ENCODE data around the gene HDAC7.

The HDAC7 gene

DNA sequence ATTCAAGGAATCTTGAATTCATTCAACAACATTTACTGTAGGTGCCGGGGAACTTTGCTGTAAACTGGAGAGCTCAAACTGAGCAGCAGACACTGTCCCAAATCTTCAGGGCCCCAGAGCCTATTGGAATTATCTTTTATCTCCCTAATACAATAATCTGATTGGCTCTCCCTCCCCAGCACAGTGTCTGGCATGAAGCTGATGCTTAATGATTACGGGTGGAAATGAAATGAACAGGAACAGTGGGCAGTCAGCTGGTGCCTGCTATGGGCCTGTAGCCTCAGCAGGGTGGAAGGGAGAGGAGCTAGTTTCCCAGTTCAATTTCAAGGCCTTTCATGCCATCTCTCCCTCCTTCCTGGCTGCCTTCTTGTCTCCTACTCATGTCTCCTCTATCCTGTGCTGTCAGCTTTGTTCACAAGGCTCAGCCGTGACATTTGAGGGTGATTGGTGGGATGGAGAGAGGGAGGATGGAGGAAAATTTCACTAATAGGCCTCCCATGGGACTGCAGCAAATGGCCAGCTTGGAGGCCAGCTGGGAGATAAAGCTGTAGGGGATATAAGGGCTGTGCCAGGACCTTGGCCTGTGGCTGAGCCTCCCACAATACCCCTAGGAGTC lies 56.7 kb downstream of the HDAC7 start:
- no peak for DNase-seq (ENCODE audit: low spot score)

DNA sequence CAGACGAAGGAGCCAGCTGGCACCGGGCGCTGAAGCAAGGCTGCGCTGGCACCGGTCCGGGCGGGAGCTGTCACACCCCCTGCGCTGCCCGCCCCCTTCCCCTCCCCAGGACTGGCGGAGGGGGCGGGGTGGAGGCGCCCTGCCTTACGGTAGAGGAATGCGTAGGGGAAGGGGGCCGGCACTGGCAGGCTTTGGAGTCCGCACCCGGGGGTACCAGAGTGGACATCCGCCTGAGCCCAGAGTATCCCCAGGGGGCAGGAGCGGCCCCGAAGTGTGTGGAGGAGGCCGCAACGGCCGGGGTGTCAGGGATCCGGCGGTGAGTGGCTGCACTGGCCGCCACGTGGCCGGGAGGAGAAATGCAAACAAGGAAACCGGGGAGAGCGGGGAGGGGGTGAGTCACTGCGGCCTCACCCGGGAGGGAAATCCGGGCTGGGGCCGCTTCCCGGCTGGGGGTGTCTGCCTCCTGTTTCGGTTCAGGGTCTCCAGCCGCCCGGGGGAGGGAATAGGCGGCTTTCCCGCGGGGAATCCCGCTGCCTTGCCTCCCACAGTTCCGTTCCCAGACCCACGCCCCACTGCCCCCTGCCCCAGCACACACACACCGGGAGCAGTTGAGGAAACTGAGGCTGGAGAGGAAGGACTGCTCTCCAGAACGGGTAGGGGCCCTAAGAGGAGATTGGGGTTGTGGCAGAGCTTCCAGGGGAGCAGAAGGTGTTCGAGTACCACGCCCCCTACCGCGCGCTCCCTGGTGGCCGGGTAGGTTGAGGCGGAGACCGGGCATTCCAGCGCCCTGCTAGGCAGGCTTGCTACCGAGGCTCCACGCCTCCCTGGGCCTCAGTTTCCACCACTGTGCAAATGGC lies 60.6 kb downstream of the HDAC7 start, which contains the start of gene RAPGEF3:
Gene RAPGEF3 (minus strand): TSS at position 47 of the 857 bp plus-strand sequence. CDS start 324 bp downstream, outside the sequence.
- DNase-seq (ENCODE audit: low spot score), result peak; percentile 91

DNA sequence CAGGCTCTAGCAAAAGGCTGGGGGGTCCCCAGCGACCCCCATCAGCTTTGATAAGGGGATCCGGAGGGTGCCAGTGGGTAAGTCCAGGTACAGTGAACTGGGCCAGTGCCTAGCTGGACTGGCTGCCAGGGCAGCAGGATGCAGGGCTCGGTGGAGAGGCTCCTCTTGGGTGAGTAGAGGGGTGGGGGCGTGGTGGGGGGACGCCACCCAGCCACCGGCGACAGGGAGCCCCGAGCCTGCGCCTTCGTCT lies 61.2 kb downstream of the HDAC7 start:
- DNase-seq (ENCODE audit: low spot score), result no peak

DNA sequence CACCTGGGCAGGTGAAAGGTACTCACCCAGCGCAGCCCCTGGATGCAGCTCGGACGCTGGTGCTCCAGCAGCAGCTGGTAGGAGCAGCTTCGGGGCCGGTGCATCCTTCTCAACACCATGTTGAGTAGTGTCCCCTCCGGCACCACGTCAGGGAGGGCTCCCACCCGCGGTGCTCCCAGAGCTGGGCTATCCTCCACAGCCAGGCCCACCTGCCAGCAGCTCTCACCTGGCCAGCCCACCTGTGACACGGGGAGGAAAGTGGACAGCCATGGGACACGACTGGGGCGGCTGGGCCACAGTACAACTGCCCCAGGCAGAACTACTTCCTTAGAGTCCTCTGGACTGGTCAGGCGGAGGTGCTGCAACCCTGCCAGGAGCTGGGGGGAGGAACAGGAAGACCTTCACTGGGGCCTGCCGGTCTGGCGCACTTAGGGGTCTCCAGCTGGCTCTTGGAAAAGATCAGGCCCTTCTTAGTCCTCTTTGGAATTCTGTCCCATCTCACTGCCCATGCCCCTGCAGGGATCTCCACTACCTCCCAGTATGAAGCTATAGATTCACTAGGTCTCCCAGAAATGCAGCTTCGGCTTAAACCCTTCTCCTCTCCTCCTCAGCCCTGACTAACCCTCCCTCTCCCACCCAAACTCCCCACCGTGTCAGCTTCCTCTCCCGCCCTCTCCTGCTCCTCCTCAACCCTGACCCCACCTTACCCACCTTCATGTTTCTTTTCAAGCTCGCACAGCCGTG lies 61.7 kb downstream of the HDAC7 start:
- DNase-seq (ENCODE audit: low spot score), result no peak

DNA sequence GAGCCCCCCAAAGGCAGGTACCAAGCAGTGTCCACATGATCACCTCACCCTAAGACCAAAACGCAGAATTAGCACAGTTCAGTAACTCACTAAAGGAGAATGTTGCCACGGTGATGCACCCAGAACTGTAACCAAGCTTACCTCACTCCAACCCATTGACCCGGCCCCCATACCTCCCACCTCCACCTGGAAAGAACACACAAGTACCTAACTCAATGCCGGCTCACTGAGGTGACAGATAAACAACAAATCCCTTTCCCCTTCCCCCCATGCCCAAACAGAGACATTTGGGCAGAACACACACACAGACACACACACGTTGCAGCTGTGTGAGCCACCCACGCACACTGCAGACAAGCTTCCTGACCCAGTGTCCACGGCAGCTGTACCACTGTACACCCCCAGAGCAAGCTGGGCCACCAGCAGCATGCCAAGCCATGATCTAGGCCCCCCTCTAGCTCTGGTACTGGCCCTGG lies 62.3 kb downstream of the HDAC7 start:
- DNase-seq (ENCODE audit: low spot score), result no peak

DNA sequence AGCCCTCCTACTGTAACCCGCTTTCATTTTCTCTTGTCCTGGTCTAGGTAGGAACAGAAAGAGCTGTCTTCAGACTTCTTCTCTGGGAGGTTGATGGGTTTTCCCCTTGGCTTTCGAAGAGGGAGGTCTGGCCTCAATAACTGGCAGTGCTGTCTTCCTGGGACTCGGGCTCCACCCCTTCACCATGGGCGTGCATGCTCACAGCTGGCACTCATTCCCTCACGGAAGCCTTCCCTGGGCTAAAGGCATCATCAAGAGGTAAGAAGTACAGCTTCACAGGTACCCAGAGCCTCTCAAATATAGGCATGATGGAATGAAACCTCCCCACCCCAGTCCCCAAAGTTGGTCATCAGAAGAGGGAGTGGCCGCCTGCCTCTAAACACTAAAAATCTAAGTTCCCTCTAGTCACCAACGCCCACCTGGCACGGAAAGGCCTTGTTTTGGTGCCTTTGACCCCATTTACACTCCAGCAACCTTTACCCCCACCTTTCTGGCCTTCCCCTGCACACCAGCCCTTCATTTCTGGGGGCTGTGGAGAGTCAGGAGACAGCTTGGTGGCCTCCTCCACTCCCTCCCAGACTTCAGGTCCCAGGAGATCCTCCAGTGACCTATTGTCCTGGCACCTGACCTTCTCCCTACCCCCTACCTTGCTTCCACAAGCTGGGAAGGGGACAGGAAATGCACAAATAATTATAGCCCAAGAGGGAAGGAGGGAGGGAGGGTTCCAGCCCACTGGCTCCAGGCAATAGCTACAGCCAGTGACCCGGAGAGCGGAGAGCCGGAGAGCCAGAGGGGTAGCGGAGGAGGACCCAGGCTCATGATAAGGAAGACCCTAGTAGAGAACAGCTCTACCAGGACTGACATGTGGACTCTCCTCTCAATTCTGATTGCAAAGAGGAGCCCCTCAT lies 63.8 kb downstream of the HDAC7 start:
- DNase-seq (ENCODE audit: low spot score), result no peak

DNA sequence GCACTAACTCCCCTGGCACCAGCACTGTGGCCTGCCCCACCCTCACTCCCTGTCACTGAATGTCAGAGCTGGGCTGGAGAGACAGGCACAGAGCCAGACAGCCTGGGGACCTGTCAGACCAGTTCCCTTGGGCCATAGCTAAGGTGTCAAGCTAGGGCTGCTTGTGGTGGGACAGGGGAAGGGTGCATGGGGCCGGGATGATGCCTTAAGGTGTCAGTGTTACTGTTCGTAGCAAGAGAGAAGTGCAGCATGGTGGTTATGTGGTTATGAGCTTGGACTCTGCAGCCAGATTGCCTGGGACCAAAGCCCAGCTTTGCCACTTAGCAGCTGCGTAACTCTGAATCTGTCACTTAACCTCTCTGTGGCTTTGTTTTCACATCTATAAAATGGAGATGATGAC lies 64.8 kb downstream of the HDAC7 start:
- no peak for DNase-seq (ENCODE audit: low spot score)

DNA sequence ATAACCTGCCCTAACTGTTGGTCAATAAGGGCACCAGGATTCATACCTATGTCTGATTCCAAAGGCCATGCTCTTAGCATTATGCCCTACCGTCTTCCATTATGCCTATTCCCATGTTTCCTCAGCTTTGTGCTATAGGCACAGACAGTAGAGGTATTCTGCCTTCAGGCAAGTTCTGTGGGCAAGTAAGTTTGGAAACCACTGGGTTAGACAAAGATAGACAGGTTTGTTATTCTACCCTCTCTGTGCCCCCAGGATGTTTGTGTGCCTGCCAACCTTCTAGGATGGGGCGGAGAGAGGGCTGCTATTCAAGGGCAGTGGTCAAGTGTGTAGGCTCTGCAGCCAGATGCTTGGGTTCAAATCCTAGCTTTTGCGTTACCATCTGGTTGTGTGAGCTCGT lies 65.6 kb downstream of the HDAC7 start:
- no peak for DNase-seq (ENCODE audit: low spot score)

DNA sequence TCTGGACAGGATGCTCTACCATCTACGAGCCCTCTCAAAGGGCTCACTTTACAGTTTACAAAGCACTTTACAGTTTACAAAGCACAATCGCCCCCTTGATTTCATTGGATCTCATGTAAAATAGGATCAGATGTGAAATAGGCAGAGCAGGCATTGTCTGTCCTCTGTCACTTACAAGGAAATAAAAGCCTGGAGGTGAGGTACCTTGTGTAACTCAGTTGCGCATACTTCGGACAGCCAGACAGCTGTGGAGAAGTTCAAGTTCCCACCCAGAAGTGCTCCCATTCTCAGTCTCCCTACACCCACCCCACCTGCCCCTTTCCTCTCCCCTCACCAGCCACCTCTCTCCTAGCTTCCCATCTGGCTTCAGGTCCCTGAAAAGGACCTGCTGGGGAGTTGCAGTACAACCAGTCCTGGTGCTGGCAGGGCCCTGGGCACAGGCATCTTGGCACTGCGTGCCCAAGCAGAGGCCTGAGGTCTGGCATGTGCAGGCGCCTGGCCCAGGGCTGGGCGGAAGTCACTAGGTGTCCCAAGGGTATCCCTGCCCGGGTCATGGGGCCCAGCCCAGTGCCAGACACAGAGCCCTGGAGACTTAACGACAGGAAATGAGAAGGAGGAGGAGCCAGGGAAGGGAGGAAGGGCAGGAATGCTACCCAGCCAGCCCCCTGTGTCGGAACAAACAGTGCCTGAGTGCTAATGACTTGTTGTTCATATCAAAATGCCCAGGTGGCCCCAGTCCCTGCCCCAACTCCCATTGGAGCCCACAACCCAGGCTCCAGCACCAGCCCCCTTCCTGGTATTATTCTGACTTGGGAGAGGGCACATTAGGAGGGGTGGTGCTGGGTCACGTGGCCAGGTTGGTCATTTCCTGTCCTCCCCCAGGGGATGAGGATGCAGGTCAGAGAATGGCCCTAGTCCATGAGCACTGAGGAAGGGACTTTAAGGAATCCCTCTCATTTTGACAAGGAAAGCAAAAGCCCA lies 66.4 kb downstream of the HDAC7 start:
- no peak for DNase-seq (ENCODE audit: low spot score)

DNA sequence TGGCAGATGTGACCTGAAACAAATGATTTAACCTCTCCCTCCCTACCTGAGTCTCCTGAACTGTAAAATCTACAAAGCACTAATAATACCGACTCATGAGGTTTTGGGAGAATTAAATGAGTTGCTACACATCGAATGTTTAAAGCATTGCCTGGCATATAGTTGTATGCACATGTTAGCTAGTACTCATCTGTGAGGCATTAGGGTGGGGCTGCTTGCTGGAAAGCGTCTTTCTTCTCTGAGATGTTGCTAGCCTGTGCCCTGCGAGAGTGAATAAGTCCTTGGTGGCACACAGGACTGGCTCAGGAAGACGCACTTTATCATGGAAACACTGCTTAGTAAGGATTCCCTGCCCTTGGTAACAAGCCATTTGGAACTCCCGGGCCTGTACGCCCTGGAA lies 67.2 kb downstream of the HDAC7 start:
- no peak for DNase-seq (ENCODE audit: low spot score)

DNA sequence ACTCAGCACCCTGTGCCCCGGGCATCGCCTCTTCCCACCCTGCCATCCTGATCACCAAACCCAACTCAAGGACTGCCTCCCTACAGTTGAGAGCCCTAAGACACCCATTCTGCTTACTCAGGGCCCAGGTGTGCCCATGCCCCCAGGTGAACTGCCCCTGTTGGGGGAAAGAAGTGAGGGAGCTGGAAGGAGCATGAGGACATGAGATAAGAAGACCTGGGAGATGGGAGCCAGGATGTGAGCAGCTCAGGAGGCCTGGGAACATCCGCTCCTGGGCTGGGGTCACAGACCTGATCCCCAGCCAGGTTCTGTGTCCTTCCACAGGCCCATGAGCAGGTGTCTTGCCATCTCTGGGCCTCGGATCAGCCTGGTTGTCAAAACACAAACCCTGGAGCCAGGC lies 67.6 kb downstream of the HDAC7 start:
- no peak for DNase-seq (ENCODE audit: low spot score)

DNA sequence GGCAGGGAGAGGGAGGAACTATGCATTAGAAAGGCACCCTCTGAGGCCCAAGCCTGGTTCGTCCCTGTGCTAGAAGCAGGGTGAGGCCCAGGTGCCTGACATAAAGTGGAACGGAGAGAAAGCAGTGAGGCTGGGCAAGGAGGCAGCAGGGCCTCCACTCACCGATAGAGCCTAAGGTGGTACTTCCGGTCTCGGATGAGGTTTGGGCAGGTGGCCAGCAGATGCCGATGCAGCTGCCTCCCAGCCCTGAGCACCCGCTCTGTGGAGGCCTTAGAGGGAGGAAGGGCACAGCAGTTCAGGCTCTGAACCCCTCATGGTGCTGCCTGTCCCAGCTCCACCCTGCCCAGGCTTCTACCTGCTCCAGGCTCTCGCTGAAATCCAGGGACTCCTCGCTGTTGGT lies 68.1 kb downstream of the HDAC7 start:
- DNase-seq (ENCODE audit: low spot score), result no peak

DNA sequence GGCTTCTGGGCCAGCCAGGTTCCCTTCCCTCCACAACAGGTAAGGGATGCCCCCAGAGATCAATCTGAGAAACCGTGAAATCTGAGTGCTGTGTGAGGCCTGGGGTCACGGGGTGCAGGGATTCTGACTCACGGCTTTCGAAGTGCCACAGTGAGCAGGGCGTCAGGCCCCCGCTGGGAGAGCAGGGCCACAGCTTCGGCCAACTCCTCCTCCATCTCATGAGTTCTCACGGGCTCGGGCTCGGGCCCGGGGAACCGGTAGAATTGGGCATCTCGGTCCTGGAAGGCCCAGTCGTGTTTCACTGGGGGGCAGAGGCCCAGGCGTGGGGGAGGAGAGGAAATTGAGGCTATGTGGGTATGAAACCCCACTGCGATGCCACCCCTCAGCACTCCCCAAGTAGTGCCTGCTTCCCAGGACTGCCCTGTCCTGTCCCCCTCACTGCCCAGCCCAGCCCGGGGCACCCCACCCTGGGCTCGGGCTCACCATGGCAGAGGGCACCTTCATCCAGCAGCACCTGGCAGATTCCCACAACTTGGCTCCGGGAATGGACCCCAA lies 68.7 kb downstream of the HDAC7 start:
- no peak for DNase-seq (ENCODE audit: low spot score)

DNA sequence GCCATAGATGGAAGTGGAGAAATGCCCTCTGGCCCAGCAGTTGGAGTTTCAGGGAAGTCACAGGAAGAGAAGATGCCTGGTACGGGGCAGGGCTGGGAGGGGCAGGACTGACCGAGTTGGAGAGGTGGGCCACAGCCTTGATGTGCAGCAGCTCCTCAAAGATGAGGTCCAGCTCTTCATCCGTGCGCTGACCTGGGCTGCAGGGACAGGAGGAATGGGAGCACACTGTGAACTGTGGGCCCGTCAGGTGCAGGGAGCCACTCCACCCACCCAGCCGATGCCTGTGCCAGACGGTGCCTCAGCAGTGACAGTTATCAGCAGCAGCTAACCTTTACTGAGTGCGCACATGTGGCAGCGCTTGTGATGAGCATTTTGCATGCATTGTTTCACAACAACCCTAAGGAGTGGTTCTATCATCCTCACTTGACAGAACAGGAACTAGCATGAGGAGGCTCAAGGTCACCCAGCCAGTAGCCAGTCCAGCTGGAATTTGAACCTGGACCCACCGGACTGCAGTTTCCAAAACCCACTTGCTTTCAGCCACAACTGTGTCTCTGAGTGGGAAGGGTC lies 69.4 kb downstream of the HDAC7 start:
- DNase-seq (ENCODE audit: low spot score), result no peak

DNA sequence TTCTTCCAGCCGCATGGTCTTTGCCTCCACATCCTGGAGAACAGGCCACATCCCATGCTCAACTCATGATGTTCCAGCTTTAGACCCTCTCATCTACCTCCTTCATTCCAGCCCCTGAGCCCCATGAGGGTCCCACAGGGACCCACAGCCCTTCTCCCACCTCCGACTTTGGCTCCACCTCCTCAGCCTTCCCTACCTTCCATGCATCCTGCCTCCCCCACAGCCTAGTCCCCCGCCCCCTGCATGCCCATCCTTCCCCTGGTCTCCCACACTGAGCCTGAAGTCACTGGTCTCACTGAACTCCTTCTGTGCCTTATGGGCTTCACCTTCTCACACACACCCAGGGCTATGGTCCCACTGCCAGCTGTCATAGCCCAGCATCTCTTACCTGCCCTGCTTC lies 70.8 kb downstream of the HDAC7 start:
- DNase-seq (ENCODE audit: low spot score), result no peak

DNA sequence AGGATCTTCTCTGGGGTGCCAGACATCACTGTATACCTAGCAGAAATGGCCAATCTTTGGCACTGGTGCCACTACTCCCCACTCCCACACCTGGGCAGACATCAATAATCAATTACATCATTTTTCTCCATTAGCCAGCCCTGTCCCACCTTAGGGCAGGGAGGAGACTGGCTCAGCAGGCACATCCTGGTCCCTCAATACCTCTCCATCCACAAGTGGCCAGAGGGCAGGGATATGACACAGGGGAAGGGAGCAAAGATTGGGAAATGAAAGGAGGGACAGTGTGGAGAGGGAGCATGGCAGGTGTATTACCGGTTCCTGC lies 71.2 kb downstream of the HDAC7 start:
- no peak for DNase-seq (ENCODE audit: low spot score)

DNA sequence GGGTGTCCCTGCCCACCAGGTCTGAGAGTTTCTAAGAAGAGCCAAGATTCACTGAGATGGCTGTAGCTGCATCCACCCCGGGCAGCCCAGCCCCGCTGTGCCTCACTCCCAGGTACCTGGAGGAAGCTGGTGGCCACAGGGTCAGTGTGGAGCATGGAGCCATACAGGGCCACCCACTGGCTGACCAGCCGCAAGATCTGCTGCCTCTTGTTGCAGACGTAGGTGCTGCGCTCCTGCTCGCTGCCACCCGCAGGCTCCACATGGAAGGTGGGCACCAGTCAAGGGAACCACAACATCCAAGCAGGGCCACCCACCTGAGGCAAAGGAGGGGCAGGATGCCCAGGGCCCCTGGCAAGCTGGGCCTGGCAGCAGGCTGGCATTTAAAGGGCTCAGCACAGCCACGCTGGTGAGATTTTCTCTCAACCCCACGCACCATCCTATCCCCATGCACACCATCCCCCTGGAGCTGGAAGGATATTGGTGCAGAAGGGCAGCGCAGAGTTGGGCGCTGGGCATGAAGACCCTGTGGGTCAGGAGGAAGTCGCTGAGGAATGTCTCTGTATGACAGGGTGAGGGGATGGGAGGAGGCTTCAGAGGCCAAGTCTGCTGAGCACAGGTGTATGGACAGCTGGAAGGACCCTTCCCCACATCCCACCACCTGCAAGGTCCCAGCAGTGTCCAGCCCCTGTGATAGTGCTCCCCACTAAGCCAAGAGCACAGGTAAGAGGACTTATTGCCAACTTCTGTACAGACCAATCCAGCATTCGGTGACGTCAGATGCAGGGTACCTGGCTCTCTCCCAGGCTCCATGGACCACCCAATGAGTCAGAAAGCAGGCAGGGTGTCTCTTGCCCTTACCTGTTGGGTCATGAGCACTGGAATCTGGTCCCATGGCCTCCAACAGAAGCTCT lies 71.9 kb downstream of the HDAC7 start:
- no peak for DNase-seq (ENCODE audit: low spot score)

DNA sequence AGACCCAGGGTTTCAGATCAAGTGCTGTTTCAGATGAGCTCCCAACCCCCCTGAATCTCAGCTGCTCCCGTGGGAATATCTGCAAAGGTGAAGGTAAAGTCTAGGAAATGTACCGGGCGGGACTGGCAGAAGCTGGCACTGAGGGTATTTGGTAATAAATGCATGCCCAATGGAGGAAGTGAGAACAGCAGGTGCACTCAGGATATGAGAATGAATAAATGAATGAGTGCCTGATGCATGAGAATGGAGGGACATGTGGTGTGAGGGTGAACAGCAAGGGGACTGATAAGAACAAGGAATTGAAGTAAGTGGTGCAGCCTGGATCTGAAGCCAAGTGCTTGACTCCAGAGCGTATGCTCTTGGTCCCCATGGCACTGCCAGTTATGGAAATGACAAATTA lies 72.6 kb downstream of the HDAC7 start:
- no peak for DNase-seq (ENCODE audit: low spot score)

DNA sequence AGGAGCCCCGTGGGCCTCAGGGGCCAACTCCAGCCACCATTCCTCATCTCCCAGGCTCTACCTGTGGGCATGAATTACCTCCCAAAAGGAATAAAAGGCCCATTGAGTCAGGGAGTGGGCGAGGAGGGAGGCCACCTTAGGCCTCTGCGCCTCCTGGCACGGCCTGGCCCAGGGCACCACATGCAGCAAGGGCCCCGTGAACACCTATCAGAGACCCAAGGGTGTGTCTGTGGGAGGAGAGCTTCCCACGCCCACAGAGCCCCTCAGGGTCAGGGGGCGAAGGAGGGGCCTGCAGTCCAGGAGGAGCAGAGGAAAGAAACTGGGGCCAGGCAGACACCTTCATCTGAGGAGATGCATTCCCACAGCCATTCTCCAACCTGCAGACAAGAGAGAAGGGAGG lies 73.2 kb downstream of the HDAC7 start:
- no peak for DNase-seq (ENCODE audit: low spot score)

Measured in putamen (tissue), 1 donor.